ENCODE measurements around the gene TRRAP.

- no peak for TF ChIP-seq CTCF (optimal IDR thresholded peaks at IDR 0.05 in 1 of 3, IDR thresholded peaks at IDR 0.05 in 1 of 3, conservative IDR thresholded peaks at IDR 0.05 in 1 of 3; ENCODE audit: extremely low read depth in 1 of 3, insufficient read depth in 2 of 3, low read length in 3 of 3)
- no peak for TF ChIP-seq EZH2 (IDR thresholded peaks at IDR 0.05; ENCODE audit: low read length)
These were observed 95.9 kb downstream of the TRRAP start for GRCh38 chr7:98974205-98974604.
